Stimulated activated CD8-positive, alpha-beta memory T cell treated with anti-CD3 and anti-CD28 coated beads, Interleukin-7, amount 100 ng/mL, for 48 hours (primary cell): Measurements from ENCODE around the gene LITAFD.
"Not testable (repeated sequence)": the region's sequence is repeated elsewhere in the genome, so short reads cannot be mapped to it uniquely, and the experiment has no call there.

Experiments
- DNase-seq, 2 donors: peaks; one replicate each; pipeline ENCODE4 v3.0.0-alpha.2; 2020; ENCODE audit warnings: low read depth in 1 of 2; ENCODE audit errors: extremely low read depth in 1 of 2

The LITAFD gene

DNA sequence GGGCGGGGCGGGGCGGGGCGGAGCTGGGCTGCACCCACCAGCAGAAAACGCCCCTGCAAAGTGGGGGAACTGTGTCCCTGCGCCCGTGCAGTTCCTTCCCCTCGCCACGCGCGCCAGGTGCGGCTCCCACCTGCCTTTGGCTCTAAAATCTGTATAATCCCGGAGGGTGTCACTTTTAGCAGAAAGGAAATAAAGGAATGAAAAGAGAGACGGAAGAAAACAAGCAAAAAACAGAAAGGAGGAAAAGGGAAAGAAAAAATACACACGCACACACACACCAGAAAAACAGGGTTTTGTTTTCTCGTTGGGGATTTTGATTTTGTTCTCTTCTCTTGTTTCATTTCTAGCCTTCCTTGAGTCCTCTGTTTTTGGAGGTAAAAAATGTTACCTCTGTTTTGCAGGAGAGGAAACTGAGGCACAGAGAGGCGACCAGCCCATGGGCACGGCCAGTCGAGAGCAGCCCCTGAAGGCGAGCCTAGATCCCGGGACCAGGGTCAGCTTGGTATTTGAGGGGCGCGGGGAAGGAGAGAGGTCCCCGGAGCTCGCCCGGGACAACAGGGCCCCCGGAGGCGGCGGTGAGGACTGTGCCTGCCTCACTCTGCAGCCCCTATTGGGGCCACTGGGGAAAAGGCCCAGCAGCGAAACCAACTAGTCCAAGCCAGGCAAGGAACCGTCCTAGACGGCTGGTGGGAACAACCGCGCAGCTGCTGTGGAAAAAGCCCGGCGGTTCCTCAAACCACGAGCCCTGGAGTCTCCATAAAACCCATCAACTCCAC, 12.8 kb upstream of the LITAFD start:
- no peak for DNase-seq

DNA sequence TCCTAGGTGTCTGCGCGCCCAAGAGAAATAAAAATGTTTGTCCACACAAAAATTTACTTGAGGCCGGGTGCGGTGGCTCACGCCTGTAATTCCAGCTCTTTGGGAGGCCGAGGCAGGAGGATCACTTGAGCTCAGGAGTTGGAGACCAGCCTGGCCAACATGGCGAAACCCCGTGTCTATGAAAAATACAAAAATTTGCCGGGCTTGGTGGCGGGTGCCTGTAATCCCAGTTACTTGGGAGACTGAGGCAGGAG, 12.2 kb upstream of the LITAFD start:
- not testable (repeated sequence) for DNase-seq

GRCh38 chr16:8872071-8872470, 10.1 kb upstream of the LITAFD start:
- DNase-seq: no peak

- DNase-seq: no peak
These were observed 8.9 kb upstream of the LITAFD start for GRCh38 chr16:8872967-8873865.

GRCh38 chr16:8873866-8874195, 8.3 kb upstream of the LITAFD start:
- not testable (repeated sequence) for DNase-seq

DNA sequence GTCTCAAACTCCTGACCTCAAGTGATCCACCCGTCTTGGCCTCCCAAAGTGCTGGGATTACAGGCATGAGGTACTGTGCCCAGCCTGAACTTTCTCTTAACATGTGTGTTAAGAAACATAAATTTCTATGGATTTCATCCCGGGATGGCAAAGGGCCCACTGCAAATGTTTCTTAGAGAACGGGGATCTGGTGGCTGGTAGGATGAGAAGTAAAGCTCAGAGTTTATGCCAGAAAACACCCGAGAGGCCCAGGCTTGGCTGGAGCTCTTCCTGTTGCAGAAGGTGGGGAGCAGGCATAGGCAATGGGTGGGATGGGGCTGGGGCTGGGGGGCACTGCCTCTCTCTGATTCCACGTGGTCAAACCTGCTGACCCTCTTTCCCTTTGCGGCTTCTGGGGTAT, 7.8 kb upstream of the LITAFD start:
- DNase-seq: no peak

DNA sequence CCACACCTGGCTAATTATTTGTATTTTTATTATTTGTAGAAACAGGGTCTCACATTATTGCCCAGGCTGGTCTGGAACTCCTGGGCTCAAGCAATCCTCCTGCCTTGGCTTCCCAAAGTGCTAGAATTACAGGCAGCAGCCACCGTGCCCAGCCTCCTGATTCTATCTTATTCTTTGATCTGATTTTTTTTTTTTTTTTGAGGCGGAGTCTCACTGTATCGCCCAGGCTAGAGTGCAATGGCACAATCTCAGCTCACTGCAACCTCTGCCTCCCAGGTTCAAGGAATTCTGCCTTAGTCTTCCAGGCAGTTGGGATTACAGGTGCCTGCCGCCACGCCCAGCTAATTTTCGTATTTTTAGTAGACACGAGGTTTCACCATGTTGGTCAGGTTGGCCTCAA, 6.8 kb upstream of the LITAFD start:
- DNase-seq: not testable (repeated sequence)

DNA sequence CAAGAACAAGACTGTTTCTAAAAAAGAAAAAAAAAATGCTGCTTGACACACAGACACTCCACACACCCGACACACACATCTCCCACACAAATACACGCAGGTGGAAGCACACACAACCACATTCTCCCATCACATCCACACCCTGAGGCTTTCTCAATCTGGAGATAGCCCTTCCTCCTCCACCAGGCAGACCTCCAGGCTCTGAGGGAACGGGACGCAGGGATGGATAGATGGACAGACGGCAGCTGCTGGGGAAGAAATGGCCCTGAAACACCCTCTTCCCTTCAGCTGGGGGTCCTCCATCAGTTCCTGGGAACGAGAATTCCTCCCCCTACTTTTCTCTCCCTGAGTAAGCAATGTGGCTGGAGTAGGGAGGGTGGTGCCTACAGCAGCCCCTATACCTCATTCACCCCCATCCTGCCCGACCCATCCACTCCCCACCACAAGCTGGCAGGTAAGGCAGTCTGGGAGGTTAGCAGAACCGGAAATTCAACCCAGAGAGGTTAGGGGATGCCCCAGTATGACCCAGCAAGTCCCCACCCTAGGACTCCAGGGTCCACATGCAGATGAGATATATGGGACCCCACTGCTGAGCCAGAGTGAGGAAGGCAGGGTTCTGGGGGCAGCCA, 4.1 kb upstream of the LITAFD start:
- no peak for DNase-seq

DNA sequence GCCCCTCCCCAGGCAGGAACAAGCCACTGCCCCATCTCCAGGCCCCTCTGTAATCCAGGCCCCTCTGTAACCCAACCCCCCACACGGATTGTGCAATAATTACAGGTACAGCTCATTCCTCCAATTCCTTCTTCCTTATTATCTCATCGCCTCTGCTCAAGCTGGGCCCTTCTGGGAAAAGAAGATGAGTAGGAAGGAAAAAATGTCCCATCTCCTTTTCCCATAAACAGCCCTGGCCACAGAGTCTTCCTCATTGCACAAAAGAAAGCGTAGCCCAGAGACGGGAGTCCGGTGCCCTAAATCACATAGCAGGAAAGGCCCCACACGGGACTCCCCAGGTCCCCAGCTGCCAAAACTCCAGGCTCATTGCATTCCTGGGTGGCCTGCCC, 3.6 kb upstream of the LITAFD start:
- no peak for DNase-seq

DNA sequence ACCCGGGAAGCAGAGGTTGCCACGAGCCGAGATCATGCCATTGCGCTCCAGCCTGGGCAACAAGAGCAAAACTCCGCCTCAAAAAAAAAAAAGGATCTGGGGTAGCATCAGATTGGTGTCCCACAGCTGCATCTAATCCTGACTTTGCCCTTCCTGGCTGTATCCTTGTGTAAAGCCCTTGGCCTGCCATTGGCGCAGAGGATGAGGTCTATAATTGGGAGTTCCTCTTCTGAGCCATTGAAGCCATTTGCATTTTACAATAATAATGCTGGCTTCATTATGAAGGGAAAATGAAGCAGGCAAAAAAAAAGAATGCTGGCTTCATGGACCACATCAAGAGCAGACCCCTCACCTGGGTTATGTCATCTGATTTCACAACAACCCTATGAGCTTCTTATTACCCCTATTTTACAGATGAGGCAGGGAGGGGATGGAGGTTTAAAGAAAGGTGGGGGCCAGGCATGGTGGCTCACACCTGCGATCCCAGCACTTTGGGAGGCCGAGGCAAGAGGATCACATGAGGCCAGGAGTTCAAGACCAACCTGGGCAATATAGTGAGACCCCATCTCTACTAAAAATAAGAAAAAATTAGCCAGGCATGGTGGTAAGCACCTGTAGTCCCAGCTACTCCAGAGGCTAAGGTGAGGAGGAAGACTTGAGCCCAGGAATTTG, 1.2 kb upstream of the LITAFD start:
- DNase-seq: no peak

GRCh38 chr16:8882725-8883377, 700 bp downstream of the LITAFD start:
- no peak for DNase-seq

- DNase-seq: no peak
These were observed 3.8 kb downstream of the LITAFD start for GRCh38 chr16:8885674-8886592.

- DNase-seq: no peak
These were observed 4.7 kb downstream of the LITAFD start for GRCh38 chr16:8886593-8887430.

GRCh38 chr16:8887431-8887765, 5.2 kb downstream of the LITAFD start:
- DNase-seq: no peak

DNA sequence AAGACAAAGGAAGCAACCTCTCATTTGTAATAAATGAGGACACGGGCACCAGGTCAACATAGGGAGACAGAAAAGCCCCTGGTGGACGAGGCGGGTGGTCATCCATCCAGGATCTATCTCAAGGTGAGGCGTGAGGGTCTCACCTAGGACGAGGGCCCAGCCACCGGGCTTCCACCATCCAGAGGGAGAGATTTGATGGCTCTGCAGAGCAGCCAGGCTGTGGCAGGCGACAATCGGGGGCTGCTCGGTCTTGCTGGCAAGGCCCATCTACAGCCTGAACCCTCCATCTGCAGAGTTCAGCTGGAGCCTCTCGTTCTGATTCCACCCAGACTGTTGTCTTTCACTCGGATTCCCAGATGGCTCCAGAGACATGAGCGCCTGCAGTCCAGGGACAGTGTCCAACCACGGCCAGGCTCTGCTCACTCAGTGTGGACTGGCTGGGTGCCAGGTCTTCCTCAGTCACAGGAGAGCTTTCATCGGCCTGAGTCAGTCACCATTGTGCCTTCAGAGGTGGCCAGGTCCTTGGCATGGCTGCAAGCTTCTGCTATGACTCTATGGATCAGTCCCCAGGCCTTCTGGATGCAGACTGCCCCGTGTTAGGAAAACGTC, 5.9 kb downstream of the LITAFD start:
- DNase-seq: no peak

DNA sequence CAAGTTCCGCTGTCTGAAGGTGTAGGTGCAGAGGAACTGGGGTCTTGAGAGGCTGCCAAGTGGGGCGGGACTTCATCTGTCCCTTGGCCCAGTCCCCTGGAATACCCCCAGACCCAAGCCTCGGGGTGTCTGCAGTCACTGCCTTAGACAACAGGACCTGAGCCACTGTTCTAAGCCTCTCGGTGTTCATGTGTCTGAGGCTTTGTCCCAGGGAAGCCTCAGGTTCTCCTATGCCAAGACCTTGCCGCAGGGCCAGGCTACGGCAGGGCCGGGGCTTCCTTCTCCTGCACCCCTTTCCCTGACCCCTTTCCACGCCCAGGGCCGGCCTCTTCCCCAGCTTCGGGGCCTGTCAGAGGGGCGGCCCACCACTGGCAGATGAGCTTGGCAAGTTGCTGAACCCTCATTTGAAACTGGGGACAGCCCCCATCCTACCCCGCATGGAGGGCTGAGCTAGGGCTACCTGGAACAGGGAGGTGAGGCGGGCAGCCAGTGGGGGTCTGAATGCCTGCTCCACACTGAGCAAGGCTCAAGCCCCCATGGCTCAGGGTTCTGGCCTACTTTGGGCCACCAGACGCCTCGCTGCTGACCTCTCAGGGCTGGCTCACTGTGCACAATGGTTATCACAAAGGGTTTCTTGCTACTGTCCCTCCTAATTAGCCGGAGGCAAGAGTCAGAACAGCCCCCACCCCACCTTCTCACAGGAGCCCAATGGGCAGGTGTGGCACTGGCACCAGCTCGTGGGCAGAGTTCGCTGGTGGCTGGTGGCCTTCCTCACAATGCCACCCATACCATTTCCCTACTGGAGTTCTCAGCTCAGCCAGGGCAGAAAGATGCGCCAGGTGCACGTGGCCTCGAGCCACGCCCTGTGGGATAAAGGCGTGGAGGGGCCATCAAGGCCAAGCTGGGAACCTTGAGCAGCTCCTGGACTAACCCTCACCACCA, 7.1 kb downstream of the LITAFD start:
- no peak for DNase-seq

DNA sequence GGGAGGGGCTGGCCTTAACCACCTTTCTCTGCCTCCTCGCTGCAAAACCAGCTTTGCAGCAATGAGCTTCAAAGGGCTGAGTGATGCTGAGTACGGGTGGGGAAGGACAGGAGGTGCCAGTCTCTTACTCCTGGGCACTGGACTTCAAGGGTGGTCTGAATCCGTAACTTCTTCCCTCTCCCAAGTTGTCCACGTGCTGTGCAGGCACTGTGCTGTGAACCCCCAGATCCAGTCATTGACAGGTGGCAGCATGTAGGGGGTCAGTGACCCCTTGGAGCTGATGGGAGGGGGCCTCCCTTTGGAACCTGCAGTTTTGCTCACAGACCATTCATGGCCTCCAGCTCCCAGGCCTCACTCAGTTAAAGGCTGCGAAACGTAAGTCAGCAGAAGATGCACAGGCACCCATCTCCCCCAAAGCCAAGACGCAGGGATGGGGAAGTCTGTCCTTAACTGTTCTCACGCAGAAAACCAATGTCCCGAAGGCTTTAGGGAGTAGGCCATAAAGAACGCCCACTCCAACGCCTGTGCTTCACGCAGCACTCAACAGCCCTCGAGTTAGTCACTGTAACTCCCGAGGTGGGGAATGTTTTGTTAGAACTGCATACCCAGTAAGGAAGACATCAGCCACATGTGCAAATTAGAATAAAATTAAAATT, 7.9 kb downstream of the LITAFD start:
- DNase-seq: no peak
